ENCODE results near the gene IL1RAPL1.
"Not testable (repeated sequence)": the region's sequence is repeated elsewhere in the genome, so short reads cannot be mapped to it uniquely, and the experiment has no call there.

Gene IL1RAPL1

GRCh38 chrX:29297171-29297800, 710.0 kb downstream of the IL1RAPL1 start:
- DNase-seq: no peak

GRCh38 chrX:29299684-29300083, 712.4 kb downstream of the IL1RAPL1 start:
- DNase-seq: no peak

- no peak for DNase-seq
Measured at GRCh38 chrX:29308726-29309125, 721.5 kb downstream of the IL1RAPL1 start.

GRCh38 chrX:29315931-29316330, 728.7 kb downstream of the IL1RAPL1 start:
- no peak for DNase-seq

- DNase-seq: no peak
Measured at GRCh38 chrX:29318012-29318411, 730.8 kb downstream of the IL1RAPL1 start.

- DNase-seq: not testable (repeated sequence)
Measured at GRCh38 chrX:29332429-29332828, 745.2 kb downstream of the IL1RAPL1 start.

- not testable (repeated sequence) for DNase-seq
Measured at GRCh38 chrX:29333091-29333490, 745.8 kb downstream of the IL1RAPL1 start.

GRCh38 chrX:29348288-29348687, 761.0 kb downstream of the IL1RAPL1 start:
- DNase-seq: no peak

- DNase-seq: no peak
Measured at GRCh38 chrX:29359276-29359675, 772.0 kb downstream of the IL1RAPL1 start.

GRCh38 chrX:29374765-29375164, 787.5 kb downstream of the IL1RAPL1 start:
- DNase-seq: not testable (repeated sequence)

GRCh38 chrX:29376584-29376983, 789.3 kb downstream of the IL1RAPL1 start:
- no peak for DNase-seq

GRCh38 chrX:29382811-29383210, 795.6 kb downstream of the IL1RAPL1 start:
- DNase-seq: no peak

GRCh38 chrX:29388509-29388908, 801.3 kb downstream of the IL1RAPL1 start:
- no peak for DNase-seq

- no peak for DNase-seq
Measured at GRCh38 chrX:29397506-29397905, 810.3 kb downstream of the IL1RAPL1 start.

- DNase-seq: no peak
Measured at GRCh38 chrX:29407357-29407756, 820.1 kb downstream of the IL1RAPL1 start.

- no peak for DNase-seq
Measured at GRCh38 chrX:29419774-29420553, 832.7 kb downstream of the IL1RAPL1 start.

- no peak for DNase-seq
Measured at GRCh38 chrX:29422034-29422433, 834.8 kb downstream of the IL1RAPL1 start.

GRCh38 chrX:29431895-29432294, 844.6 kb downstream of the IL1RAPL1 start:
- no peak for DNase-seq

GRCh38 chrX:29432534-29432933, 845.3 kb downstream of the IL1RAPL1 start:
- no peak for DNase-seq

- DNase-seq: no peak
Measured at GRCh38 chrX:29434939-29435338, 847.7 kb downstream of the IL1RAPL1 start.

GRCh38 chrX:29435396-29435795, 848.1 kb downstream of the IL1RAPL1 start:
- DNase-seq: no peak

GRCh38 chrX:29447867-29448266, 860.6 kb downstream of the IL1RAPL1 start:
- no peak for DNase-seq

- DNase-seq: no peak
Measured at GRCh38 chrX:29453333-29453732, 866.1 kb downstream of the IL1RAPL1 start.

GRCh38 chrX:29455702-29456101, 868.5 kb downstream of the IL1RAPL1 start:
- DNase-seq: no peak

- DNase-seq: no peak
Measured at GRCh38 chrX:29461039-29461438, 873.8 kb downstream of the IL1RAPL1 start.

All from activated naive CD4-positive, alpha-beta T cell treated with Interleukin-2 at 50 U/mL for 16 hours (primary cell).